IPS-15b (cell line): ENCODE data around the gene SLC9A4.

Experiments
- H3K27me3 ChIP-seq: one replicate; pipeline ENCODE4 v1.6.1; 2013; ENCODE audit warnings: low read length; ENCODE audit not compliant: control insufficient read depth, insufficient read depth
- H3K36me3 ChIP-seq: one replicate; pipeline ENCODE4 v1.6.1; 2013; ENCODE audit warnings: low read length; ENCODE audit not compliant: control insufficient read depth, insufficient read depth
- H3K4me1 ChIP-seq: one replicate; pipeline ENCODE4 v1.6.1; 2013; ENCODE audit warnings: mild to moderate bottlenecking, low read length; ENCODE audit not compliant: control insufficient read depth, insufficient read depth
- H3K4me3 ChIP-seq: one replicate; pipeline ENCODE4 v1.5.1; 2013; ENCODE audit warnings: low read depth, low read length
- H3K9ac ChIP-seq: one replicate; pipeline ENCODE4 v1.6.1; 2013; ENCODE audit warnings: low read depth, mild to moderate bottlenecking, low read length
- H3K9me3 ChIP-seq: one replicate; pipeline ENCODE4 v1.6.1; 2013; ENCODE audit warnings: mild to moderate bottlenecking, low read length; ENCODE audit not compliant: control insufficient read depth, insufficient read depth

The SLC9A4 gene

GRCh38 chr2:102473020-102473419 is at the start of gene SLC9A4:
TSS of gene SLC9A4 (plus strand) at chr2:102473226. CDS start at chr2:102473760, 534 bp downstream.
- Histone ChIP-seq H3K9me3 (no peaks in the 10 kb centered on the region), H3K27me3 (no peaks in the 10 kb centered on the region), H3K36me3 (no peaks in the 10 kb centered on the region), H3K4me1 (no peaks in the 10 kb centered on the region), H3K4me3 (no peak within 1 kb of the TSS), H3K9ac (no peak within 1 kb of the TSS)

- H3K9me3 ChIP-seq, result no peaks in the 10 kb centered on the region
- no peaks in the 10 kb centered on the region for H3K27me3 ChIP-seq
- no peaks in the 10 kb centered on the region for H3K4me1 ChIP-seq
- H3K36me3 ChIP-seq, result no peaks in the 10 kb centered on the region
- no peak overlapping the region for H3K4me3 ChIP-seq
- no peak overlapping the region for H3K9ac ChIP-seq
These were observed 49.7 kb upstream of the SLC9A4 start for GRCh38 chr2:102423368-102423767.

DNA sequence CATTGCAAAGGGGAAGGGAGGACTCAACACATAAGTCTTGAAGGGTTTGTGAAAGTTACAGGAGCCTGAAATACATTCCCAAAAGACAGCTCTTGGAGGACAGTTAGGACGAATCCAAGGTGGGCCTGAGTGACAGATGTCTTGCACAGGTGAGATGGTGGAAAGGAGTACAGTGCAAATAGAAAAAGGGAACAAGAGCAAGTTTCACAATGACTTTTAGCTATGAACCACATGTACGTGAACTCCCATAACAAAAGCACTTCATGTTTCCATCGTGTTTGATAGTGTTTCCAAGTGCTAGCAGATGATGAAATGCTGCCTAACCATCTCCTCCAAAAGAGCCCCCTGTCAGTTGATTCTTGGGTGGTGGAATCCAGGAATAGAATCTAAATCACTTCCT is 48.3 kb upstream of the SLC9A4 start:
- no peak overlapping the region for H3K9ac ChIP-seq
- no peaks in the 10 kb centered on the region for H3K4me1 ChIP-seq
- H3K9me3 ChIP-seq, result no peaks in the 10 kb centered on the region
- no peaks in the 10 kb centered on the region for H3K27me3 ChIP-seq
- H3K4me3 ChIP-seq, result no peak overlapping the region
- no peaks in the 10 kb centered on the region for H3K36me3 ChIP-seq

- no peaks in the 10 kb centered on the region for H3K4me1 ChIP-seq
- no peak overlapping the region for H3K9ac ChIP-seq
- no peaks in the 10 kb centered on the region for H3K9me3 ChIP-seq
- no peak overlapping the region for H3K4me3 ChIP-seq
- no peaks in the 10 kb centered on the region for H3K36me3 ChIP-seq
- no peaks in the 10 kb centered on the region for H3K27me3 ChIP-seq
These were observed 47.4 kb upstream of the SLC9A4 start for GRCh38 chr2:102425441-102426132.

DNA sequence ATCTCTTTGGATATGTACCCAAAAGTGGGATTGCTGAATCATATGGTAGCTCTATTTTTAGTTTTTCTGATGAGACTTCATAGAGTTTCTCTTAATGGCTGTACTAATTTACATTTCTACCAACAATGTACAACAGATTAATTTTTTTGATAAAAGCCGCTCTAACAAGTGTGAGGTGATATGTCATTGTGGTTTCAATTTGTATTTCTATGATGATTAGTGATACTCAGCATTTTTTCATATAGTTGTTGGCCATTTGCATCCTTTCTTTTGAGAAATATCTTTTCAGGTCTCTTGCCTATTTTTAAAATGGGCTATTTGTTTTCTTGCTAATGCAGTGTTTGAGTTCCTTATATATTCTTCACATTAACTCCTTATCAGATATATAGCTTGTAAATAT is 45.8 kb upstream of the SLC9A4 start:
- Histone ChIP-seq H3K36me3 (no peaks in the 10 kb centered on the region), H3K27me3 (no peaks in the 10 kb centered on the region), H3K4me3 (no peak overlapping the region), H3K9me3 (no peaks in the 10 kb centered on the region), H3K9ac (no peak overlapping the region), H3K4me1 (no peaks in the 10 kb centered on the region)

- H3K4me3 ChIP-seq, result no peak overlapping the region
- no peaks in the 10 kb centered on the region for H3K36me3 ChIP-seq
- no peaks in the 10 kb centered on the region for H3K4me1 ChIP-seq
- no peaks in the 10 kb centered on the region for H3K9me3 ChIP-seq
- H3K27me3 ChIP-seq, result no peaks in the 10 kb centered on the region
- H3K9ac ChIP-seq, result no peak overlapping the region
These were observed 44.5 kb upstream of the SLC9A4 start for GRCh38 chr2:102428573-102428972.

GRCh38 chr2:102432386-102432785 is 40.6 kb upstream of the SLC9A4 start:
- H3K36me3 ChIP-seq, result no peaks in the 10 kb centered on the region
- no peaks in the 10 kb centered on the region for H3K27me3 ChIP-seq
- H3K9me3 ChIP-seq, result no peaks in the 10 kb centered on the region
- no peak overlapping the region for H3K4me3 ChIP-seq
- H3K9ac ChIP-seq, result no peak overlapping the region
- H3K4me1 ChIP-seq, result no peaks in the 10 kb centered on the region

DNA sequence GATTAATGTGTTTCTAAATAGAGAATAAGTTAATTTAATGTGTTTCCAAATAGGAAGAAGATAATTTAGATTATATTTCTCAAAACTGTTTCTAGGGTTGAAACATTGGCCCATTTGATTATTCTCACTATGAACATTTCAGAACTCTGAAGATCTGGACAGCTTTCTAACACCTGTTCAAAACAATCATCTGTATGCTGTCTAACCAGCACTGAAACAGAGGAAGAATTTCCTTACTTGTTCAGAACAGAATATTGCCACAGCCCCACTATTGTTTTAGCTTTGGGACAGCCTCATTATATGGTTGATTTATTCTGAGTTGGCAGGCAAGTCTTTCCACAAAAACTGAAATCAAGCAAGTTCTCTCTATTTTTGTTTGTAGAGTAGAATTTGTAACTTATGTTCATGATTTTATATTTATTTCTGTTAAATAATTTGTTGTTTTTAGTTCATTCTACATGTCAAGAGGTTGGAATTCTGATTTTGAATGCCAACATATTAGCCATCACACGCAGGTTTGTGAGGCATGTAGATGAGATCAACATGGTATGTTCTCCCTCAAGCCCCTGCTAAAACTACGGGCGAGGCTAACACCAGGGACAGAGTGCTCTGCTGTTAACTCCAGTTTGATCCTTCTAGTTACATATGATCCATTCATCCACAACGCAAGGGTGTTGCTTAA is 38.9 kb upstream of the SLC9A4 start:
- H3K9me3 ChIP-seq, result no peaks in the 10 kb centered on the region
- no peak overlapping the region for H3K4me3 ChIP-seq
- H3K27me3 ChIP-seq, result no peaks in the 10 kb centered on the region
- no peaks in the 10 kb centered on the region for H3K36me3 ChIP-seq
- no peak overlapping the region for H3K9ac ChIP-seq
- no peaks in the 10 kb centered on the region for H3K4me1 ChIP-seq

DNA sequence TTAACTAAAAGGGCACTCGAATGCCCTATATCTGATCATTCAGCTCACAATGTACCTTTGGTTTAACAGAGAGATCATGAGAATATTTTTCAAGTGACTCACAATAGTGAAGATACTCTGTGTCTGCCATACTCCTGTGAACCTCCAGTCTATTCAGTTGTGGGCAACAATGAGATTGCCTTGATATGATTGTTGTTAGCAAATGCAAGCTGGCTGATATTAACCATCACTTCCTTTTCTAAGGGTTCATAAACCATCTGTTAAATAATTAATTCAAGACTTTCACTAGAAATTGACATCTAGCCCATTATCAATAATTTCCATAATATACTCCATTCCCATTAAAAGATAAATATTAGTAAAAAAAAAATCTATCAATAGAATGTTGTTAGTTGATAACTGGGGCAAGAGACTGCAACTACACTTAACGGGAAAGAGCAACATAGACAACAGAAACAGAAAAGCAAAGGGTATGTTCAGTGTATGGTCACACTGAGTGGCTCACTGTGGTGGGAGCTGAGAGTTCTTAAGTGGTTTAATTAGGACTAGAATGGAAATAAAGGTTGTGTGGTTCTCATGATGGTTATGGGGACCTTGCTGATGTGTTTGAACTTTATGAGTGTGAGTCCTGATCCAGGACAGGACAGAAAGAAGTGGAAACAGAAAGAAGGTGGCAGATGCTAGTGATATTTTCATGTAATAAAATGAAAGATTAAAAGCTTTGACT is 38.2 kb upstream of the SLC9A4 start:
- no peaks in the 10 kb centered on the region for H3K9me3 ChIP-seq
- no peaks in the 10 kb centered on the region for H3K36me3 ChIP-seq
- H3K27me3 ChIP-seq, result no peaks in the 10 kb centered on the region
- H3K4me3 ChIP-seq, result no peak overlapping the region
- H3K4me1 ChIP-seq, result no peaks in the 10 kb centered on the region
- H3K9ac ChIP-seq, result no peak overlapping the region

DNA sequence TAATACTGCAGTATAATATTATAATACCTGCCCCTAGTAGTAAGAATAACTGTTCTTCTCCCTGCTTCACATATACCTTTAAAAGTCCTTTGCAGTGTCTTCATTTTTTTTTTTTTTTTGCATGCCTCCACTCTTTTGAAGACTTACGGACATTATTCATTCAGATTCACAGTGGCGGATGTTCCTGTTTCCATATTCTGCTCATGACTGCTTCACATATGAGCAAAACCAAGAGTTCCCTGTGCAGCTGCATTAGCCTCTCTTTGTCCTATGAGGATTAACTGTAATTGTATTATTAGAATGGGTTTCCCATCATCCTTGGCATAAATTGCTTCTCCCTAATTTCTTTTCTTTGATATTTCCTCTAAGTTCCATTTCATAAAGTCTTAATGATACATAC is 37.3 kb upstream of the SLC9A4 start:
- Histone ChIP-seq H3K27me3 (no peaks in the 10 kb centered on the region), H3K4me3 (no peak overlapping the region), H3K9ac (no peak overlapping the region), H3K4me1 (no peaks in the 10 kb centered on the region), H3K9me3 (no peaks in the 10 kb centered on the region), H3K36me3 (no peaks in the 10 kb centered on the region)

GRCh38 chr2:102436323-102436722 is 36.7 kb upstream of the SLC9A4 start:
- Histone ChIP-seq H3K4me1 (no peaks in the 10 kb centered on the region), H3K27me3 (no peaks in the 10 kb centered on the region), H3K4me3 (no peak overlapping the region), H3K9me3 (no peaks in the 10 kb centered on the region), H3K9ac (no peak overlapping the region), H3K36me3 (no peaks in the 10 kb centered on the region)

DNA sequence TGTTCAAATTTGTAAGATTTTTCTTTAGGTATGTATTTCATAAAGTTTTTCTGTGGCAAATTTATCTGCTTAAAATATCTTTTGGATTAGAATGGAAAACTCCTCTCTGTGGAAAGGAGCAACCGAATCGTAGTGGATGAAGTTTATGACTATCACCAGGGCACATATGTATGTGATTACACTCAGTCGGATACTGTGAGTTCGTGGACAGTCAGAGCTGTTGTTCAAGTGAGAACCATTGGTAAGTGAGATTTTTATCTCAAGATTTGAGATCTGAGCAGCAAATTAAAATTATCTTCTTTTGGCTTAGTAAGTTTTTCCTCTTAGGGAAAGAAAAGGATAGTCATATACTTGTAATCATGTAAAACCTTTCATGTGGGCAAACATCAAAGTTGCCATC is 35.9 kb upstream of the SLC9A4 start:
- H3K4me1 ChIP-seq, result no peaks in the 10 kb centered on the region
- no peak overlapping the region for H3K9ac ChIP-seq
- H3K9me3 ChIP-seq, result no peaks in the 10 kb centered on the region
- no peaks in the 10 kb centered on the region for H3K27me3 ChIP-seq
- H3K36me3 ChIP-seq, result no peaks in the 10 kb centered on the region
- no peak overlapping the region for H3K4me3 ChIP-seq
